Measurements from ENCODE around the gene FMN2.

The FMN2 gene

GRCh38 chr1:240503558-240503957 lies 411.9 kb downstream of the FMN2 start:
- TF ChIP-seq CTCF (IDR thresholded peaks at IDR 0.05; ENCODE audit: extremely low read depth, insufficient read depth, missing control alignments) = no peak
- DNase-seq (ENCODE audit: low spot score) = no peak
- in situ Hi-C loops (cut with MboI; ENCODE audit: low pct_unique_long_range_greater_than_20kb, low sequenced_read_pairs, unreplicated experiment) = no loop called here

- in situ Hi-C loops (cut with MboI; ENCODE audit: low pct_unique_long_range_greater_than_20kb, low sequenced_read_pairs, unreplicated experiment) = no loop called here
- TF ChIP-seq CTCF (IDR thresholded peaks at IDR 0.05; ENCODE audit: extremely low read depth, insufficient read depth, missing control alignments) = no peak
- no peak for DNase-seq (ENCODE audit: low spot score)
Measured at GRCh38 chr1:240506176-240506575, 414.5 kb downstream of the FMN2 start.

DNA sequence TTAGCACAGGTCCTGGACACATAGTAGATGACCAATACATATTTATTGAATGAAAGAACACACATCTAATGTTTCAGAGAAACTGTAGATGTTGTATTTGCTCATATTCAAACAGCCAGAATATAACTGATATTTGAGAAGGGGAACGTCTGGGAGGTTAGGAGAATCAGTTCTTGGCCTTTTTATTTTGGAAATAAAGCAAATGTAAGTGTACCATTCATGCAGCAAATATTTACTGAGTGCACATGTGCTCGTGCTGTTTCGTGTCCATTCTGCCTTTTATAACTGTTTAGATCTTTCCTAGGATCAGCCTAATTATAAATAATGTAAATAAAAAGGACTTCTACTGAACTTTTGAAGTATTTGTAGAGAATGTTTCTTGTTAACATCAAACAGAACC lies 416.5 kb downstream of the FMN2 start:
- in situ Hi-C loops (cut with MboI; ENCODE audit: low pct_unique_long_range_greater_than_20kb, low sequenced_read_pairs, unreplicated experiment) = no loop called here
- DNase-seq (ENCODE audit: low spot score) = no peak
- no peak for TF ChIP-seq CTCF (IDR thresholded peaks at IDR 0.05; ENCODE audit: extremely low read depth, insufficient read depth, missing control alignments)

GRCh38 chr1:240508950-240509349 lies 417.3 kb downstream of the FMN2 start:
- DNase-seq (ENCODE audit: low spot score) = no peak
- no peak for TF ChIP-seq CTCF (IDR thresholded peaks at IDR 0.05; ENCODE audit: extremely low read depth, insufficient read depth, missing control alignments)

GRCh38 chr1:240511789-240512188 lies 420.1 kb downstream of the FMN2 start:
- in situ Hi-C loops (cut with MboI; ENCODE audit: low pct_unique_long_range_greater_than_20kb, low sequenced_read_pairs, unreplicated experiment) = no loop called here
- DNase-seq (ENCODE audit: low spot score) = no peak
- TF ChIP-seq CTCF (IDR thresholded peaks at IDR 0.05; ENCODE audit: extremely low read depth, insufficient read depth, missing control alignments) = no peak

More at GRCh38 chr1:240508950-240509349, 417.3 kb downstream of the FMN2 start:
- in situ Hi-C loops (cut with MboI; ENCODE audit: low pct_unique_long_range_greater_than_20kb, low sequenced_read_pairs, unreplicated experiment) = no loop called here

DNA sequence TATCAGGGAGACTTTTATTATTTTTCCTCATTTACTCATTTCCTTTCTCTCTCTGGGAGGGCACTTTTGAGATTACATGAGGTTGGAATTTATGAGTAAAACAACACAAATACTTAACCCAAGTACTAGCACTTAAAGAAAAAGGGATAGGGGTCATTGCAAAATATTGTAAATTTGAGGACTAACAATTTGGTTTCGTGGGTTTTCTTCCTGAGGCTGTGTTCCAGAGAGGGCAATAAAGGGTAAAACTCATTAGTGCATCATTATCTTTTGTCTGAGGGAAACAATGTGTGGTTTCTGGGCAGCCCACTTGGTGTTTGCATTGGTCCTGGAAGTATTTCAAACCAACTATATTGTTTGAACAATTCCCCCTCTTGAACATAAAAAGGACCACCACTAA lies 423.8 kb downstream of the FMN2 start:
- no peak for TF ChIP-seq CTCF (IDR thresholded peaks at IDR 0.05; ENCODE audit: extremely low read depth, insufficient read depth, missing control alignments)
- in situ Hi-C loops (cut with MboI; ENCODE audit: low pct_unique_long_range_greater_than_20kb, low sequenced_read_pairs, unreplicated experiment) = no loop called here
- DNase-seq (ENCODE audit: low spot score) = no peak

GRCh38 chr1:240516069-240516468 lies 424.4 kb downstream of the FMN2 start:
- DNase-seq (ENCODE audit: low spot score) = no peak
- no peak for TF ChIP-seq CTCF (IDR thresholded peaks at IDR 0.05; ENCODE audit: extremely low read depth, insufficient read depth, missing control alignments)
- in situ Hi-C loops (cut with MboI; ENCODE audit: low pct_unique_long_range_greater_than_20kb, low sequenced_read_pairs, unreplicated experiment) = no loop called here
